ENCODE measurements around the gene PRRG4. TPM values are rescaled to one million over a fixed set of nuclear protein-coding genes. Genes with fewer than 3 reads are reported as not detected.

The PRRG4 gene
- total and polyA plus RNA-seq, 2 of the 13 experiments (the other 11 are each of a cell fraction or from before 2014, with no cell fraction given): 0.24 to 0.95 TPM

DNA sequence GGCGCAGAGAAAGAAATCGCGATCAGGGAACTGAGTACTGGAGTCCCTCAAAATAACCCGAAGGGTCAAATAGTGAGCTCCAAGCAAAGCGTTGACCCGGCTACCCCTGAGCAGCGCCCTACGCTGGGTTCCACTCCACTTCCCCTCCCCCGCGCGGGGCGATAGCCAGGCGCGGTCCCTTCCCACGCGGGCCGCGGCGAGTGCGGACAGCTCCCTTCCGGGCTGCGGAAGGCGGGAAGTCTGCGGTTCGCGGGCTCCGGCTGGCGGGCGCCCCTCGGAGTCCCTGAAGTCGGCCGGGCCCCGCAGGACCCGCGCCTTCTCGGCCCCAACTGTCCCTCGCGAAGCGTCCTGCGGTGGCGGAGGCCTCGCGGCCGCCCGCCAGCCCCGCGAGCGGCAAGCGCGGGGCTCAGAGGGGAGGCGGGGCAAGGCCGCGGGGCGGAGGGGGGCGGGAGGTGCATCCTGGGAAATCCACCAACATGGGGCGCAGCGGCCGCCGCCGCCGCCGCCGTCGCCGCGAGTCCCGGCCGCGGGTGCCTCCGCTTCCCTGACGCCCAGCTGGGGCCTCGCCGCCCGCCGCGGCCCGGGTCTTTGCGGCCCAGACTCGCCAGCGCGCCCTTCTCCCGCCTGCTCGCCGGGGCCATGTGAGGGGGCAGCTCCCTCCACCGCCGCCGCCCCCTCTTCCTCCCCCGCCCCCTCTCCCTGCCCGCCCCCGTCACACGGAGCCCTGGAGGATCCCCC, 62.8 kb downstream of the PRRG4 start, which contains the start of gene QSER1 (continued):
- TF ChIP-seq ZNF44 (CRISPR knock-in tag; IDR thresholded peaks at IDR 0.05): 0 out of 2 replicates have a peak, but pooled peaks have one; percentile 53
- no peak for TF ChIP-seq ZBTB42 (CRISPR knock-in tag; IDR thresholded peaks at IDR 0.05)
- TF ChIP-seq ZNF30 (CRISPR knock-in tag; IDR thresholded peaks at IDR 0.05): no peak
- TF ChIP-seq, protein P1, sequence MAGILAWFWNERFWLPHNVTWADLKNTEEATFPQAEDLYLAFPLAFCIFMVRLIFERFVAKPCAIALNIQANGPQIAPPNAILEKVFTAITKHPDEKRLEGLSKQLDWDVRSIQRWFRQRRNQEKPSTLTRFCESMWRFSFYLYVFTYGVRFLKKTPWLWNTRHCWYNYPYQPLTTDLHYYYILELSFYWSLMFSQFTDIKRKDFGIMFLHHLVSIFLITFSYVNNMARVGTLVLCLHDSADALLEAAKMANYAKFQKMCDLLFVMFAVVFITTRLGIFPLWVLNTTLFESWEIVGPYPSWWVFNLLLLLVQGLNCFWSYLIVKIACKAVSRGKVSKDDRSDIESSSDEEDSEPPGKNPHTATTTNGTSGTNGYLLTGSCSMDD (CRISPR knock-in tag; IDR thresholded peaks at IDR 0.05): no peak
- TF ChIP-seq ZNF33B (CRISPR knock-in tag; IDR thresholded peaks at IDR 0.05): 0 out of 2 replicates have a peak, but pooled peaks have one; percentile 56
- 0 out of 2 replicates have a peak, but pooled peaks have one; percentile 5 for TF ChIP-seq ZC3H13 (CRISPR knock-in tag; IDR thresholded peaks at IDR 0.05)
- TF ChIP-seq HOXA3 (CRISPR knock-in tag; IDR thresholded peaks at IDR 0.05): no peak
- TF ChIP-seq ZSCAN21 (CRISPR knock-in tag; IDR thresholded peaks at IDR 0.05; ENCODE audit: borderline replicate concordance): peak; percentile 80; the same call in 1 of the 2 replicates
- no peak for TF ChIP-seq MTA3 (CRISPR knock-in tag; IDR thresholded peaks at IDR 0.05)
- TF ChIP-seq HIVEP1 (CRISPR knock-in tag; IDR thresholded peaks at IDR 0.05): no peak
- TF ChIP-seq HDAC1 (CRISPR knock-in tag; IDR thresholded peaks at IDR 0.05): peak; percentile 63
- TF ChIP-seq TRIM24 (CRISPR knock-in tag; IDR thresholded peaks at IDR 0.05): no peak
- TF ChIP-seq SP5 (CRISPR knock-in tag; IDR thresholded peaks at IDR 0.05; ENCODE audit: borderline replicate concordance, low read depth): no peak
- TF ChIP-seq NCOA2 (CRISPR knock-in tag; IDR thresholded peaks at IDR 0.05): no peak
- no peak for TF ChIP-seq ERF (CRISPR knock-in tag; IDR thresholded peaks at IDR 0.05)
- TF ChIP-seq SMAD3 (CRISPR knock-in tag; IDR thresholded peaks at IDR 0.05): no peak
- TF ChIP-seq, protein P2, sequence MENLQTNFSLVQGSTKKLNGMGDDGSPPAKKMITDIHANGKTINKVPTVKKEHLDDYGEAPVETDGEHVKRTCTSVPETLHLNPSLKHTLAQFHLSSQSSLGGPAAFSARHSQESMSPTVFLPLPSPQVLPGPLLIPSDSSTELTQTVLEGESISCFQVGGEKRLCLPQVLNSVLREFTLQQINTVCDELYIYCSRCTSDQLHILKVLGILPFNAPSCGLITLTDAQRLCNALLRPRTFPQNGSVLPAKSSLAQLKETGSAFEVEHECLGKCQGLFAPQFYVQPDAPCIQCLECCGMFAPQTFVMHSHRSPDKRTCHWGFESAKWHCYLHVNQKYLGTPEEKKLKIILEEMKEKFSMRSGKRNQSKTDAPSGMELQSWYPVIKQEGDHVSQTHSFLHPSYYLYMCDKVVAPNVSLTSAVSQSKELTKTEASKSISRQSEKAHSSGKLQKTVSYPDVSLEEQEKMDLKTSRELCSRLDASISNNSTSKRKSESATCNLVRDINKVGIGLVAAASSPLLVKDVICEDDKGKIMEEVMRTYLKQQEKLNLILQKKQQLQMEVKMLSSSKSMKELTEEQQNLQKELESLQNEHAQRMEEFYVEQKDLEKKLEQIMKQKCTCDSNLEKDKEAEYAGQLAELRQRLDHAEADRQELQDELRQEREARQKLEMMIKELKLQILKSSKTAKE (CRISPR knock-in tag; IDR thresholded peaks at IDR 0.05; ENCODE audit: borderline replicate concordance): no peak
- TF ChIP-seq, protein P3, sequence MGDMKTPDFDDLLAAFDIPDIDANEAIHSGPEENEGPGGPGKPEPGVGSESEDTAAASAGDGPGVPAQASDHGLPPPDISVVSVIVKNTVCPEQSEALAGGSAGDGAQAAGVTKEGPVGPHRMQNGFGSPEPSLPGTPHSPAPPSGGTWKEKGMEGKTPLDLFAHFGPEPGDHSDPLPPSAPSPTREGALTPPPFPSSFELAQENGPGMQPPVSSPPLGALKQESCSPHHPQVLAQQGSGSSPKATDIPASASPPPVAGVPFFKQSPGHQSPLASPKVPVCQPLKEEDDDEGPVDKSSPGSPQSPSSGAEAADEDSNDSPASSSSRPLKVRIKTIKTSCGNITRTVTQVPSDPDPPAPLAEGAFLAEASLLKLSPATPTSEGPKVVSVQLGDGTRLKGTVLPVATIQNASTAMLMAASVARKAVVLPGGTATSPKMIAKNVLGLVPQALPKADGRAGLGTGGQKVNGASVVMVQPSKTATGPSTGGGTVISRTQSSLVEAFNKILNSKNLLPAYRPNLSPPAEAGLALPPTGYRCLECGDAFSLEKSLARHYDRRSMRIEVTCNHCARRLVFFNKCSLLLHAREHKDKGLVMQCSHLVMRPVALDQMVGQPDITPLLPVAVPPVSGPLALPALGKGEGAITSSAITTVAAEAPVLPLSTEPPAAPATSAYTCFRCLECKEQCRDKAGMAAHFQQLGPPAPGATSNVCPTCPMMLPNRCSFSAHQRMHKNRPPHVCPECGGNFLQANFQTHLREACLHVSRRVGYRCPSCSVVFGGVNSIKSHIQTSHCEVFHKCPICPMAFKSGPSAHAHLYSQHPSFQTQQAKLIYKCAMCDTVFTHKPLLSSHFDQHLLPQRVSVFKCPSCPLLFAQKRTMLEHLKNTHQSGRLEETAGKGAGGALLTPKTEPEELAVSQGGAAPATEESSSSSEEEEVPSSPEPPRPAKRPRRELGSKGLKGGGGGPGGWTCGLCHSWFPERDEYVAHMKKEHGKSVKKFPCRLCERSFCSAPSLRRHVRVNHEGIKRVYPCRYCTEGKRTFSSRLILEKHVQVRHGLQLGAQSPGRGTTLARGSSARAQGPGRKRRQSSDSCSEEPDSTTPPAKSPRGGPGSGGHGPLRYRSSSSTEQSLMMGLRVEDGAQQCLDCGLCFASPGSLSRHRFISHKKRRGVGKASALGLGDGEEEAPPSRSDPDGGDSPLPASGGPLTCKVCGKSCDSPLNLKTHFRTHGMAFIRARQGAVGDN (CRISPR knock-in tag; IDR thresholded peaks at IDR 0.05): peak; percentile 81
- TF ChIP-seq ATM (IDR thresholded peaks at IDR 0.05; ENCODE audit: borderline replicate concordance): no peak
- no peak for TF ChIP-seq ZNF136 (CRISPR knock-in tag; IDR thresholded peaks at IDR 0.05; ENCODE audit: low read depth)
- TF ChIP-seq, protein P4, sequence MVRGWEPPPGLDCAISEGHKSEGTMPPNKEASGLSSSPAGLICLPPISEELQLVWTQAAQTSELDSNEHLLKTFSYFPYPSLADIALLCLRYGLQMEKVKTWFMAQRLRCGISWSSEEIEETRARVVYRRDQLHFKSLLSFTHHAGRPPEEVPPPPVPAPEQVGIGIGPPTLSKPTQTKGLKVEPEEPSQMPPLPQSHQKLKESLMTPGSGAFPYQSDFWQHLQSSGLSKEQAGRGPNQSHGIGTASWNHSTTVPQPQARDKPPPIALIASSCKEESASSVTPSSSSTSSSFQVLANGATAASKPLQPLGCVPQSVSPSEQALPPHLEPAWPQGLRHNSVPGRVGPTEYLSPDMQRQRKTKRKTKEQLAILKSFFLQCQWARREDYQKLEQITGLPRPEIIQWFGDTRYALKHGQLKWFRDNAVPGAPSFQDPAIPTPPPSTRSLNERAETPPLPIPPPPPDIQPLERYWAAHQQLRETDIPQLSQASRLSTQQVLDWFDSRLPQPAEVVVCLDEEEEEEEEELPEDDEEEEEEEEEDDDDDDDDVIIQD (CRISPR knock-in tag; IDR thresholded peaks at IDR 0.05; ENCODE audit: low read depth): no peak
- no peak for TF ChIP-seq REPIN1 (CRISPR knock-in tag; IDR thresholded peaks at IDR 0.05; ENCODE audit: borderline replicate concordance, low read depth)
